WTC11 (cell line): ENCODE results near the gene CXCL14. TPM values are rescaled to one million over a fixed set of nuclear protein-coding genes. Genes with fewer than 3 reads are reported as not detected.

ENCODE experiments used
- ATAC-seq: fragments of 200-7000 bp; cut with Tn5 transposase; 2 replicates; pipeline ENCODE4 v1.10.0; 2021; ENCODE audit warnings: mild to moderate bottlenecking, moderate library complexity
- CTCF ChIA-PET: fragments of 300-600 bp; sonication (Branson Sonifier 250); formaldehyde crosslinking; loops from one replicate; lab custom pipeline; 2021; ENCODE audit warnings: antibody characterized with exemption; lab: Charles Lee
- POLR2A ChIA-PET: fragments of 350-600 bp; sonication (Branson Sonifier 250); formaldehyde crosslinking; loops from one replicate; lab custom pipeline; 2021; ENCODE audit warnings: antibody characterized with exemption; lab: Charles Lee
- DNase-seq: peaks from one replicate; pipeline ENCODE4 v3.0.0; 2021; ENCODE audit warnings: low spot score
- H3K27ac Mint-ChIP-seq: 2 replicates; pipeline ENCODE4 v1.8.0; 2021; ENCODE audit warnings: mixed read lengths
- H3K27me3 Mint-ChIP-seq: 2 replicates; pipeline ENCODE4 v1.8.0; 2021; ENCODE audit warnings: low read depth, mild to moderate bottlenecking, moderate library complexity, mixed read lengths
- H3K36me3 Mint-ChIP-seq: 2 replicates; pipeline ENCODE4 v1.8.0; 2021; ENCODE audit warnings: mixed read lengths
- H3K4me1 Mint-ChIP-seq: 2 replicates; pipeline ENCODE4 v1.8.0; 2022; ENCODE audit warnings: mixed read lengths
- H3K4me3 Mint-ChIP-seq: 2 replicates; pipeline ENCODE4 v1.8.0; 2021; ENCODE audit warnings: mild to moderate bottlenecking, moderate library complexity, mixed read lengths
- H3K9me3 Mint-ChIP-seq: 2 replicates; pipeline ENCODE4 v1.8.0; 2021; ENCODE audit warnings: mixed read lengths
- ARID4B ChIP-seq: sonication (generic); formaldehyde crosslinking; IDR thresholded peaks from 2 replicates; pipeline ENCODE4 v1.8.0; 2023; ENCODE audit warnings: missing genetic modification reagents, mild to moderate bottlenecking, borderline replicate concordance
- ATF1 ChIP-seq: sonication (generic); formaldehyde crosslinking; IDR thresholded peaks from 2 replicates; pipeline ENCODE4 v1.8.1; 2023; ENCODE audit warnings: mild to moderate bottlenecking, moderate library complexity, missing genetic modification reagents
- ATF6 ChIP-seq: sonication (generic); formaldehyde crosslinking; IDR thresholded peaks from 2 replicates; pipeline ENCODE4 v1.8.1; 2023; ENCODE audit warnings: mild to moderate bottlenecking, missing genetic modification reagents
- CTCF ChIP-seq: fragments of 200-600 bp; IDR thresholded peaks from 2 replicates; pipeline ENCODE4 v1.8.0; 2022; ENCODE audit warnings: antibody characterized with exemption
- ETV6 ChIP-seq: sonication (generic); formaldehyde crosslinking; IDR thresholded peaks from 2 replicates; pipeline ENCODE4 v1.8.1; 2022; ENCODE audit warnings: mild to moderate bottlenecking, missing genetic modification reagents
- GRHL2 ChIP-seq: fragments of 250-450 bp; sonication (Bioruptor Pico); IDR thresholded peaks from 2 replicates; pipeline ENCODE4 v1.8.0; 2022; ENCODE audit warnings: mild to moderate bottlenecking, moderate library complexity; ENCODE audit not compliant: insufficient replicate concordance, severe bottlenecking
- MAX ChIP-seq: sonication (generic); formaldehyde crosslinking; IDR thresholded peaks from 2 replicates; pipeline ENCODE4 v1.8.0; 2022; ENCODE audit warnings: mild to moderate bottlenecking, missing genetic modification reagents
- MXD4 ChIP-seq: fragments of 250-450 bp; sonication (Bioruptor Pico); IDR thresholded peaks from 2 replicates; pipeline ENCODE4 v1.8.0; 2021; ENCODE audit warnings: mild to moderate bottlenecking, moderate library complexity, borderline replicate concordance
- NFYB ChIP-seq: sonication (generic); formaldehyde crosslinking; conservative IDR thresholded peaks from 2 replicates; pipeline ENCODE4 v1.8.0; 2022; ENCODE audit warnings: low read depth, missing genetic modification reagents
- OVOL2 ChIP-seq: fragments of 250-450 bp; sonication (Bioruptor Pico); IDR thresholded peaks from 2 replicates; pipeline ENCODE4 v1.9.0; 2021; ENCODE audit warnings: mild to moderate bottlenecking, borderline replicate concordance
- STAT6 ChIP-seq: sonication (generic); formaldehyde crosslinking; conservative IDR thresholded peaks from 2 replicates; pipeline ENCODE4 v1.8.1; 2023; ENCODE audit warnings: mild to moderate bottlenecking, low read depth, missing genetic modification reagents, moderate library complexity
- TP53 ChIP-seq: sonication (generic); formaldehyde crosslinking; IDR thresholded peaks from 2 replicates; pipeline ENCODE4 v1.8.1; 2023; ENCODE audit warnings: mild to moderate bottlenecking, missing genetic modification reagents
- ZNF416 ChIP-seq: fragments of 250-450 bp; sonication (Bioruptor Pico); IDR thresholded peaks from 2 replicates; pipeline ENCODE4 v1.9.0; 2021; ENCODE audit warnings: mild to moderate bottlenecking, inconsistent platforms
- total RNA-seq: library from RNA; stranded (reverse); gene quantifications from 3 replicates; pipeline ENCODE4 v1.2.3, GENCODE V29; 2021

Gene CXCL14
- total RNA-seq, 1 experiment from 2014 or later, result 0.87 TPM

GRCh38 chr5:135593886-135594285 lies 15.1 kb upstream of the CXCL14 start:
- Mint-ChIP-seq H3K27ac (no peak overlapping the region), H3K36me3 (no peaks in the 10 kb centered on the region), H3K27me3 (peaks cover 3% of the 10 kb centered on the region; the same call in 1 of the 2 replicates), H3K9me3 (peaks cover 8% of the 10 kb centered on the region; the same call in 1 of the 2 replicates), H3K4me1 (no peaks in the 10 kb centered on the region), H3K4me3 (no peak overlapping the region)
- no peak for DNase-seq
- ChIA-PET CTCF (interaction anchor here (1.5 kb wide), 1 partner anchor 27 kb away, joined by 5 read pairs; no protein-coding TSS in a partner anchor), POLR2A (no interaction called here)
- TF ChIP-seq GRHL2 (CRISPR knock-in tag) (no peak), TP53 (CRISPR knock-in tag) (no peak), NFYB (CRISPR knock-in tag) (no peak), ATF6 (CRISPR knock-in tag) (no peak), OVOL2 (no peak), STAT6 (no peak), ATF1 (CRISPR knock-in tag) (no peak), MAX (CRISPR knock-in tag) (no peak), MXD4 (CRISPR knock-in tag) (no peak)
- no peak for ATAC-seq

GRCh38 chr5:135593141-135593540 lies 14.3 kb upstream of the CXCL14 start:
- ChIA-PET CTCF (interaction anchor here (1.5 kb wide), 2 partner anchors 27 to 157 kb away, joined by 3 to 5 read pairs; no protein-coding TSS in a partner anchor), POLR2A (no interaction called here)
- Mint-ChIP-seq H3K36me3 (no peaks in the 10 kb centered on the region), H3K4me1 (no peaks in the 10 kb centered on the region), H3K9me3 (peaks cover 8% of the 10 kb centered on the region; the same call in 1 of the 2 replicates), H3K4me3 (no peak overlapping the region), H3K27ac (no peak overlapping the region), H3K27me3 (peaks cover 3% of the 10 kb centered on the region; the same call in 1 of the 2 replicates)
- TF ChIP-seq CTCF, result no peak
- TF ChIP-seq ARID4B (CRISPR knock-in tag), result no peak
- no peak for TF ChIP-seq ETV6 (CRISPR knock-in tag)
- TF ChIP-seq ZNF416 (CRISPR knock-in tag), result no peak
- DNase-seq (no peak), ATAC-seq (no peak)
